Testis (tissue), 3 donors: ENCODE results near the gene MECR. TPM values are rescaled to one million over a fixed set of nuclear protein-coding genes. Genes with fewer than 3 reads are reported as not detected.
A peak's percentile ranks its signal among the peaks of the same experiment; 100 is the strongest.

Experiments used
- DNase-seq: peaks from one replicate; pipeline ENCODE4 v3.0.0-alpha.2; 2019
- H3K27ac ChIP-seq, 2 donors: fragments of 200-600 bp; sonication (generic); one replicate each; pipeline ENCODE4 v1.5.1; 2019
- H3K27me3 ChIP-seq: fragments of 200-600 bp; sonication (generic); one replicate; pipeline ENCODE4 v1.5.1; 2019
- H3K36me3 ChIP-seq: fragments of 200-600 bp; sonication (generic); one replicate; pipeline ENCODE4 v1.5.1; 2017; ENCODE audit warnings: low read depth; ENCODE audit errors: missing control alignments
- H3K4me1 ChIP-seq: fragments of 200-600 bp; sonication (generic); one replicate; pipeline ENCODE4 v1.5.1; 2019
- H3K4me3 ChIP-seq, 2 donors: fragments of 200-600 bp; sonication (generic); one replicate each; pipeline ENCODE4 v1.5.1; 2017 to 2019
- H3K9me3 ChIP-seq: fragments of 200-600 bp; sonication (generic); one replicate; pipeline ENCODE4 v1.5.1; 2017
- POLR2A ChIP-seq: fragments of 450-650 bp; IDR thresholded peaks from one replicate; pipeline ENCODE4 v1.6.1; 2017; ENCODE audit warnings: antibody characterized with exemption, mild to moderate bottlenecking, moderate library complexity
- WGBS, 2 donors: methylation state at CpG; one replicate each; pipeline ENCODE4 v1.1.5; 2018; 5-methylcytosine and 5-hydroxymethylcytosine counted together
- intact Hi-C: fragments of 100-400 bp; cut with DNase I; formaldehyde crosslinking; loops from one replicate; pipeline ENCODE4 v1.15.1; 2023; ENCODE audit warnings: low total_unique reads
- polyA plus RNA-seq: library from polyadenylated mRNA; stranded (reverse); fragments of 350-450 nt; fragmentation: Illumina TruSeq; extraction: RNeasy Lipid Tissue Mini Kit (QIAGEN cat#74804); gene quantifications from one replicate; pipeline ENCODE4 v1.2.3, GENCODE V29; 2014; ENCODE audit warnings: low read depth, low replicate concordance; ENCODE audit not compliant: insufficient read depth
- total RNA-seq, 2 donors: library from RNA; depleted of rRNA; stranded (reverse); fragments of >200 nt; gene quantifications; one replicate each; pipeline ENCODE4 v1.2.3, GENCODE V29; 2016
- TF ChIP-seq, protein P1 (sequence below), 3 experiments: fragments of 450-650 bp in 2 of 3; fragments of 200-600 bp in 1 of 3; sonication (generic) in 1 of 3; IDR thresholded peaks; one replicate each; pipeline ENCODE4 v1.5.1; 2016 to 2019; ENCODE audit warnings: antibody characterized with exemption in 3 of 3, mild to moderate bottlenecking in 2 of 3, moderate library complexity in 1 of 3

MECR gene
- total and polyA plus RNA-seq, 3 donors from 2014 or later, result 33.7 to 38.9 (median 37.3) TPM

DNA sequence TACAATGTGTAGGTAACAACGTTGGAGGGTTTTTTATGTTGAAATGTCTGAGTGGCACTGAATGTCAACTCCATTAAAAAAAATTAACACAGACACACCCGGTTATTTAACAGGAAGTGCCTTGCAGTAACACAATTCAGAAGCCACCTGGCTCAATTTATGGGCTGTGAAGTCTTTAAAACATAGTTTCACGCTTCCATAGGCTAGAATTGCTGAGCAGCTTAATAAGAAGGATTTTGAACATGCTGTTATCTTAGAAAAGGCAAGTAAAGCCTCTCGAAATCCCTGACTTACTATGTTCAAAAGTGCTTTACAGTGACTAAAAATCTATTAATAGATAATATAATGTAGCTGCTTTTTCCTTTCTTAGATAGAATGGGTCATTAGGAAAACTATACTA lies 68.7 kb downstream of the MECR start:
- Histone ChIP-seq H3K4me1 (peaks cover 18% of the 10 kb centered on the region), H3K27ac (peak overlapping the region in 1 of 2 donors; percentile 38), H3K36me3 (no peaks in the 10 kb centered on the region), H3K27me3 (no peaks in the 10 kb centered on the region), H3K9me3 (no peaks in the 10 kb centered on the region), H3K4me3 (no peak overlapping the region)
- TF ChIP-seq, protein P1, sequence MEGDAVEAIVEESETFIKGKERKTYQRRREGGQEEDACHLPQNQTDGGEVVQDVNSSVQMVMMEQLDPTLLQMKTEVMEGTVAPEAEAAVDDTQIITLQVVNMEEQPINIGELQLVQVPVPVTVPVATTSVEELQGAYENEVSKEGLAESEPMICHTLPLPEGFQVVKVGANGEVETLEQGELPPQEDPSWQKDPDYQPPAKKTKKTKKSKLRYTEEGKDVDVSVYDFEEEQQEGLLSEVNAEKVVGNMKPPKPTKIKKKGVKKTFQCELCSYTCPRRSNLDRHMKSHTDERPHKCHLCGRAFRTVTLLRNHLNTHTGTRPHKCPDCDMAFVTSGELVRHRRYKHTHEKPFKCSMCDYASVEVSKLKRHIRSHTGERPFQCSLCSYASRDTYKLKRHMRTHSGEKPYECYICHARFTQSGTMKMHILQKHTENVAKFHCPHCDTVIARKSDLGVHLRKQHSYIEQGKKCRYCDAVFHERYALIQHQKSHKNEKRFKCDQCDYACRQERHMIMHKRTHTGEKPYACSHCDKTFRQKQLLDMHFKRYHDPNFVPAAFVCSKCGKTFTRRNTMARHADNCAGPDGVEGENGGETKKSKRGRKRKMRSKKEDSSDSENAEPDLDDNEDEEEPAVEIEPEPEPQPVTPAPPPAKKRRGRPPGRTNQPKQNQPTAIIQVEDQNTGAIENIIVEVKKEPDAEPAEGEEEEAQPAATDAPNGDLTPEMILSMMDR (IDR thresholded peaks at IDR 0.05), result no peak
- TF ChIP-seq POLR2A, result no peak
- 72 to 76% methylated on average over 4 of the region's 4 CpGs for WGBS, 2 donors
- DNase-seq, result no peak
- intact Hi-C loops, result no loop called here

DNA sequence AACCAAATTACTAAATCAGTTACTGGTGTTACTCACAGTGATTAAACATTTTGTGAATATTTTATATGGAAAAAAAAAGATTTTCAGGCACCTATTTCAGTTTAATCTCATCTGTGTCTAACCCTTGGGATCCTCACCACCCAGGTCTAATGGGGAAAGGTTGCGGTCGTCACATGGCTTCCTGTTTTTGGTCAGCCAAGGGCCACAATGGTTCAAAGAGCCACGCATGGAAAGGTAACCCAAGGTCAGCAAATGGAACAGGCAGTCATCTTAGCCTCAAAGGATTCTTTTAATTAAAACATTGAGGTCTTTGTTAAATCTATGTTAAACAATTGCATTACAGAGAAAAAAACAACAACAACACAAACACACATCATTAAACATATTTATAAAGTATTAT lies 71.0 kb downstream of the MECR start:
- no peaks in the 10 kb centered on the region for H3K9me3 ChIP-seq
- DNase-seq, result no peak
- H3K27ac ChIP-seq, result no peak overlapping the region
- 63 to 73% methylated on average over 3 of the region's 3 CpGs for WGBS, 2 donors
- no peaks in the 10 kb centered on the region for H3K36me3 ChIP-seq
- no peak for TF ChIP-seq POLR2A
- TF ChIP-seq, protein P1 (IDR thresholded peaks at IDR 0.05), result no peak
- intact Hi-C loops, result no loop called here
- H3K4me3 ChIP-seq, result no peak overlapping the region
- no peaks in the 10 kb centered on the region for H3K27me3 ChIP-seq
- H3K4me1 ChIP-seq, result peaks cover 25% of the 10 kb centered on the region

DNA sequence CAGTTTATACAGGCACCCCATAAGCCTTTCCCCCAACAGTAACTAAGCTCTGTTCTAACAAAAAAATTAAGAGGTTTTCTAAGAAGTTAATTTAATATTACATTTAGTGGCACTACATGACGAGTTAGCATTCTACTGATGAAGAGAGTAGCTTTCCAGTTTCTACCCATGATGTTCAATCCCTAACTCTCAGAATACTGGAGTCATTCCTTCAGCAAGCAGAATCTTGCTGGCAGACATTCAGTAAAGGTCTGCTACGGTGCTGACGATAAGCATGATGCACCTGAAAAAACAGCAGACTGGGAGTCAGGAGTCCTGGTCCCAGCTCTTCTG lies 73.5 kb downstream of the MECR start:
- WGBS, 2 donors, result 52 to 62% methylated on average over 3 of the region's 3 CpGs
- Histone ChIP-seq H3K9me3 (no peaks in the 10 kb centered on the region), H3K4me1 (peaks cover 25% of the 10 kb centered on the region), H3K27ac (peak overlapping the region in 1 of 2 donors; percentile 69), H3K4me3 (no peak overlapping the region), H3K27me3 (no peaks in the 10 kb centered on the region), H3K36me3 (no peaks in the 10 kb centered on the region)
- TF ChIP-seq, protein P1 (IDR thresholded peaks at IDR 0.05), result no peak
- no peak for TF ChIP-seq POLR2A
- no peak for DNase-seq
- intact Hi-C loops, result no loop called here

DNA sequence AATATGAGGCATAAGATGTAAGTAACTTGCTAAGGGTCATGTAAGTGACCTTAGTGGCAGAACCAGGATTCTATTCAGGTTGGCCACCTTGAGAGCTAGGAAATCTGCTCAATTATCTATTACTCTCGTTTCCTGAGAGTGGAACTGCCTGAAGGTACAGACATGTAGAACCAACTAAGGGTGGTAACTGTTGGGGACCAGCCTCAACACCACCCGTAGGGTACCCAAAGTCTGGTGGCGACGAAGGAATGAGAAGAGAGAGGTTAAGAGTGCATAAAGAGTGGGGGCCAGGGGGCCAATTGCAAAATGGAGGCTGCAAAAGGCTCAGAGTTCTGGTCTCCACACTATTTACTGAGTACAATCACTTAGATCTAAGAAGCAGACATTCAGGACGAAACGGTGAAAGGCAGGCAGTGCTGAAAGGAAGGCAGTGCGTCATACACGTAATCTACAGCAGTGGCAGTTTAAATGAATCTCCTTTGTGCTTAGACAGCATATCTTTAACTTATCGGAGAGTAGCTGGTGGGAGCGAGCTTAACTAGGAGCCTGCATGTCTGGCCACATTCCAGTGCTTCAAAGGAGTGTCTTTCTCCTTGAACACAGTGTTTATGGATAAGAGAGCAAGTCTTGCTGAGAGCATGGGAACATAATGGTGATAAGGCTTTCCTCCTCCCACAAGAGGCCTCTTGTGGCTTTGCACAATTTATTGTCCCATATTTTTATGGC lies 74.0 kb downstream of the MECR start:
- H3K4me1 ChIP-seq, result peaks cover 25% of the 10 kb centered on the region
- H3K9me3 ChIP-seq, result no peaks in the 10 kb centered on the region
- 45 to 48% methylated on average over 10 of the region's 10 CpGs for WGBS, 2 donors
- H3K27ac ChIP-seq, result peak overlapping the region; percentile 68 to 69
- no peaks in the 10 kb centered on the region for H3K27me3 ChIP-seq
- DNase-seq, result peak; percentile 88
- intact Hi-C loops, result no loop called here
- H3K4me3 ChIP-seq, result no peak overlapping the region
- TF ChIP-seq, protein P1 (IDR thresholded peaks at IDR 0.05), result no peak
- no peak for TF ChIP-seq POLR2A
- no peaks in the 10 kb centered on the region for H3K36me3 ChIP-seq
